ENCODE measurements around the gene FANCE.
"Not testable (repeated sequence)": the region's sequence is repeated elsewhere in the genome, so short reads cannot be mapped to it uniquely, and the experiment has no call there.

Gene FANCE

DNA sequence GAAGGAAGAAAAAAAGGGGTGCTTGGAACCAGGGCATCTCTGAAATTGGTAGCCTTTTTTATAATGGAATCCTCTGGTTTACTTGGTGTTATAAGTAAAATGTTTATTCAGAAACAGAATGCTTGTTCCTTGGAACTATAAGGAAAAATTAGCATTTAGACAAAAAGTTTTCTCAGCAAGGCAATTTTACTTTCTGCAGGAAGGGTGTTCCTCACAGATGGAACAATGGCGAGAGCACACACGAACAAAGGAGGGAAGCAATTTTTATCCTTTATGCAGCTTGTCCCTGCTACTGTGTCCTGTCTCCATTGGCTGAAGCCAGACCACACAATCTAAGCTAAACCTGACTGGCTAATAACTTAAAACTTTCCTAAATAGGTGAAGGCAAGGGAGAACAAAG, 22.7 kb upstream of the FANCE start:
- TF ChIP-seq, protein P1, sequence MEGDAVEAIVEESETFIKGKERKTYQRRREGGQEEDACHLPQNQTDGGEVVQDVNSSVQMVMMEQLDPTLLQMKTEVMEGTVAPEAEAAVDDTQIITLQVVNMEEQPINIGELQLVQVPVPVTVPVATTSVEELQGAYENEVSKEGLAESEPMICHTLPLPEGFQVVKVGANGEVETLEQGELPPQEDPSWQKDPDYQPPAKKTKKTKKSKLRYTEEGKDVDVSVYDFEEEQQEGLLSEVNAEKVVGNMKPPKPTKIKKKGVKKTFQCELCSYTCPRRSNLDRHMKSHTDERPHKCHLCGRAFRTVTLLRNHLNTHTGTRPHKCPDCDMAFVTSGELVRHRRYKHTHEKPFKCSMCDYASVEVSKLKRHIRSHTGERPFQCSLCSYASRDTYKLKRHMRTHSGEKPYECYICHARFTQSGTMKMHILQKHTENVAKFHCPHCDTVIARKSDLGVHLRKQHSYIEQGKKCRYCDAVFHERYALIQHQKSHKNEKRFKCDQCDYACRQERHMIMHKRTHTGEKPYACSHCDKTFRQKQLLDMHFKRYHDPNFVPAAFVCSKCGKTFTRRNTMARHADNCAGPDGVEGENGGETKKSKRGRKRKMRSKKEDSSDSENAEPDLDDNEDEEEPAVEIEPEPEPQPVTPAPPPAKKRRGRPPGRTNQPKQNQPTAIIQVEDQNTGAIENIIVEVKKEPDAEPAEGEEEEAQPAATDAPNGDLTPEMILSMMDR (IDR thresholded peaks at IDR 0.05; ENCODE audit: extremely low read depth, insufficient read depth, missing control alignments): no peak
- in situ Hi-C loops (cut with MboI; ENCODE audit: low pct_unique_long_range_greater_than_20kb, low sequenced_read_pairs, unreplicated experiment): no loop called here
- DNase-seq (ENCODE audit: low spot score): no peak

DNA sequence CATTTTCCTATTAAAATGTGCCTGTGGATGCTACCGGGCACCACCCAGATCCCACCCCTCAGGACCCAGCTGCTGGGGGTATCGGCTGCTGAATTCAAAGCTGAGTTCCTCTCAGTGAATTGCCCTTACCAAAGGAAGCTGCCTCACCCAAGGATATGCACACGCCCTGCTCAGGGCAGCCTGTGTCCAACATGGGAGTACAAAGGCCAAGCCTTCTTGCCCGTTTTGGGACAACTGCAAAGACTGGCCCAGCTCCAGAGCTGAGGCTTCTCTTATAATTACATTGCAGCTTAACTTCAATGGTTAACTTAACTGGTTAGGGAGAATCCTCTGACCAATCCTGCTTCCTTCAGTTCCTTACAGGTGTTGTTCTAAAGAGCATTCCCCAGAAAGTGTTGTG, 19.8 kb upstream of the FANCE start:
- TF ChIP-seq, protein P1 (IDR thresholded peaks at IDR 0.05; ENCODE audit: extremely low read depth, insufficient read depth, missing control alignments): no peak
- in situ Hi-C loops (cut with MboI; ENCODE audit: low pct_unique_long_range_greater_than_20kb, low sequenced_read_pairs, unreplicated experiment): no loop called here
- DNase-seq (ENCODE audit: low spot score): no peak

DNA sequence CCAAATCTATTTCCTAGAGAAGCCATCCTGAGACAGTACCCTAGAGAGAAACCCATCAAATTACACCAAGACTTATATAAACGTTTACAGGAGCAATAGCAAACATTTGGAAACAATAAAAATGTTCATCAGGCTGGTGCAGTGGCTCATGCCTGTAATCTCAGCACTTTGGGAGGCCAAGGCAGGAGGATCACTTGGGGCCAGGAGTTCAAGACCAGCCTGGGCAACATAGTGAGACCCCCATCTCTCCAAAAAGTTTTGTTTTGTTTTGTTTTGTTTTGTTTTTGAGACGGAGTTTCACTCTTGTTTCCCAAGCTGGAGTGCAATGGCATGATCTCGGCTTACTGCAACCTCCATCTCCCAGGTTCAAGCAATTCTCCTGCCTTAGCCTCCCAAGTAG, 19.4 kb upstream of the FANCE start:
- DNase-seq (ENCODE audit: low spot score); in situ Hi-C loops (cut with MboI; ENCODE audit: low pct_unique_long_range_greater_than_20kb, low sequenced_read_pairs, unreplicated experiment): not testable (repeated sequence)

DNA sequence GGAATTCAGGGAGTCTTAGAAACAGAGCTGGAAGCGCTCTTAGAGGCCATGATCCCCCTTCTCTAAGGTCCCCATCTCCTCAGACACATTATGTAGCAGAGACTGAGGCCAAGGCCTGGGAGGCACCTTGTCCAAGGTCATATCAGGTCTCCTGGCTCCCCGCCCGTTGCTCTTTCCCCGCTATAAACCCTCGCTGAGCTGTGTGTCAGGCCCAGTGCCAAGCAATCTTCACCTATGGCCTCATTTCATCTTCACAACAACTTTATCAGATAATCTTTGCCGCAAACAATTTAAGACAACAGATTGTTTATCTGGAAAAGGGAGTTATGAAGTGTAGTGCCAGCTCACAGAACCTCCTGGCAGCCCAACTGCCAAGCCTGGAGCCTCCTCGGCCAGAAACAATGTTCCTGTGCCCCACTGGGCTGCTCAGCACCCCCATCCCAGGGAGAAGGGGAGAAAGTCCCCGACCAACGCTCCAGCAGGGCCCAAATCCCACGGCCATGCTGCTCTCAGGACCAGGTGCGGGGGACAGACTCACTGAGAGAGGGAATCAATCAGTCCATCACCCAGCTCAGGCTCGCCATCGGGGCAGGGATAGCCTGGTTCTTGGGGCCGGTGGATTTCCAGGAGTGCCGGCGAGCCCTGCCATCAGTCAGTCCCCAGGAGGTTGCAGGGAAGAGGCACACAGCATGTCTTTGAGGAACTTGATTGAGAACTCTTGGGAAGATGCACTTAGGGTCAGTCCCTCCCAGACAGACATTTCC, 16.9 kb upstream of the FANCE start:
- no peak for DNase-seq (ENCODE audit: low spot score)
- TF ChIP-seq, protein P1 (IDR thresholded peaks at IDR 0.05; ENCODE audit: extremely low read depth, insufficient read depth, missing control alignments): no peak
- in situ Hi-C loops (cut with MboI; ENCODE audit: low pct_unique_long_range_greater_than_20kb, low sequenced_read_pairs, unreplicated experiment): no loop called here

DNA sequence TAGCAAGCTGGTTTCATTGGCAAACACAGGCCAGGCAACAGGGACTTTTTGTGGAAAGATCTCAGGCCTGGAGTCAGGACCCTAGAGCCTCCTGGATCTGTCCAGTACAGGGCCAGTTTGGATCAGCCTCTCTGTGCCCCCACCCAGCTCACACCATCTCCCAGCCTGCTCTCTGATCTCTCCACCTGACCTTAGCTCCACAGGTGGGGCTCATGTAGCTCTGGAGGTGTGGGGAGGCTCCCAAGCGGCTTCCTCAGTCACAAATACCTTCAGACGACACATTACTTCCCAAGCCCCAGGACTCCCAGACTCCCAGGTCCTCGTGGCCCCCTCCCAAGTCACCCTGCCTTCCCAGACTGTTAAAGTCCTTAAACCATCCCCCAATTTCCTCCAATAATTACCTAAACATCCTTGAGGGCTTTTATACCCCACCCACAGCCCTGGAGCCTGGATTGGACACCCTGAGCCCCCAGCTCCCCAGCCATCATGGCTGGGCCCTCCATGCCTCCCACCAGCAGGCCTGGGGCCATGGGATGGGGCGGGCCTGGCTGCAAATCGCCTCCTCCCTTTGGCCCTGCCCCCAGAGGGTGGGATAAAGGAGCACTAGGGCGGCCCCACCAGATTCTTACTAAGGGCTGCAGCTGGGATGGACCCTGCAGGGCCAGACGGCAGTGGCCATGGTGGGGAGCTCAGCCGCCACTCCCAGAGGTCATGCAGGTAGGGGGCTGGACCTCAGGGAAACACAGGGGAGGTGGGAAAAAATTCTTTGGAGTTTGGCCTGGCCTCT, 15.9 kb upstream of the FANCE start:
- DNase-seq (ENCODE audit: low spot score): no peak
- in situ Hi-C loops (cut with MboI; ENCODE audit: low pct_unique_long_range_greater_than_20kb, low sequenced_read_pairs, unreplicated experiment): no loop called here
- TF ChIP-seq, protein P1 (IDR thresholded peaks at IDR 0.05; ENCODE audit: extremely low read depth, insufficient read depth, missing control alignments): no peak

DNA sequence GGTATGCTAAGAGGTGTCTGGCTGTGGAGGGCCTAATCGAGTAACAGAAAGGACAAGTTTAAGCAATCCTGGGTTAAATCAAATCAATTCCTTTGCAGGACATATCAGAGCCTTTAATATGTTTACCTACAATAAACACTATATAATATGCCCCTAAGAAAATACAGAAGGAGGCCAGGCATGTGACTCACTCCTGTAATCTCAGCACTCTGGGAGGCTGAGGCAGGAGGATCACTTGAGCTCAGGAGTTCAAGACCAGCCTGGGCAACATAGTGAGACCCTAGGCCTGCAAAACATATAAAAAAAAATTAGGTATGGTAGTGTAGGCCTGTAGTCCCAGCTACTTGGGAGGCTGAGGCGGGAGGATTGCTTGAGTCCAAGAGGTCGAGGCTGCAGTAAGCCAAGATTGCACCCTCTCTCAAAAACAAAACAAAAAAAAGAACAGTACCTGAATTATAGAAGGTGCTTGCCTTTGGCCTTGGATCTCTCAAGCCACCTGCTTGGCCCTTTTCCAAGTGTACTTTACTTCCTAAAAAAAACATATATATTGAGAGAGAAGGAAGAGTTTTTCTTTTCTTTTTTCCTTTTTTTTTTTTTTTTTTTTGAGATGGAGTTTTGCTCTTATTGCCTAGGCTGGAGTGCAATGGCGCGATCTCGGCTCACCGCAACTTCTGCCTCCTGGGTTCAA, 13.6 kb upstream of the FANCE start:
- DNase-seq (ENCODE audit: low spot score); in situ Hi-C loops (cut with MboI; ENCODE audit: low pct_unique_long_range_greater_than_20kb, low sequenced_read_pairs, unreplicated experiment): not testable (repeated sequence)

DNA sequence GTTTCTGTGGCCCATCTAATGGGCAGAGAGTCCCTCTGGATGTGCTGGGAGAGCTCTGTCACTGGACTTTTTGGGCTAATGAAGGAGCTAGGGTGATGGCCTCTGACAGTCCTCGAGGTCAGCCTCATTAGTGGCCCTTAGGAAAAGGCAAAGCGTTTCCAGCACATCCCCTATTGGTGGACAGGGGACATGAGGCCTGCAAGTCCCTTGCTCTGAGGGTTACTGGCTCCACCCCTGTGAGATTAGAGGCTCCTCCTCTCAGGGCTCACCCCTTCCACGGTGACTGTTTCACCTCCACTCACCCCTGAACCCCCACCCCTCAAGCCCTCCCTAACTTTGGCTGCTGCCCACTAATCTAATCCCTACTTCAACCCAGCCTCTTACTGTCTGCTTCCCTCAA, 12.8 kb upstream of the FANCE start:
- in situ Hi-C loops (cut with MboI; ENCODE audit: low pct_unique_long_range_greater_than_20kb, low sequenced_read_pairs, unreplicated experiment): no loop called here
- no peak for DNase-seq (ENCODE audit: low spot score)
- TF ChIP-seq, protein P1 (IDR thresholded peaks at IDR 0.05; ENCODE audit: extremely low read depth, insufficient read depth, missing control alignments): no peak
